GM18499 (cell line): ENCODE data around the gene LPP.

Experiments used
- ATAC-seq: cut with Tn5 transposase; IDR thresholded peaks from one replicate; pipeline ENCODE4 v1.9.1; 2021; ENCODE audit warnings: moderate number of reproducible peaks; ENCODE audit not compliant: insufficient read depth, unreplicated experiment

LPP gene

DNA sequence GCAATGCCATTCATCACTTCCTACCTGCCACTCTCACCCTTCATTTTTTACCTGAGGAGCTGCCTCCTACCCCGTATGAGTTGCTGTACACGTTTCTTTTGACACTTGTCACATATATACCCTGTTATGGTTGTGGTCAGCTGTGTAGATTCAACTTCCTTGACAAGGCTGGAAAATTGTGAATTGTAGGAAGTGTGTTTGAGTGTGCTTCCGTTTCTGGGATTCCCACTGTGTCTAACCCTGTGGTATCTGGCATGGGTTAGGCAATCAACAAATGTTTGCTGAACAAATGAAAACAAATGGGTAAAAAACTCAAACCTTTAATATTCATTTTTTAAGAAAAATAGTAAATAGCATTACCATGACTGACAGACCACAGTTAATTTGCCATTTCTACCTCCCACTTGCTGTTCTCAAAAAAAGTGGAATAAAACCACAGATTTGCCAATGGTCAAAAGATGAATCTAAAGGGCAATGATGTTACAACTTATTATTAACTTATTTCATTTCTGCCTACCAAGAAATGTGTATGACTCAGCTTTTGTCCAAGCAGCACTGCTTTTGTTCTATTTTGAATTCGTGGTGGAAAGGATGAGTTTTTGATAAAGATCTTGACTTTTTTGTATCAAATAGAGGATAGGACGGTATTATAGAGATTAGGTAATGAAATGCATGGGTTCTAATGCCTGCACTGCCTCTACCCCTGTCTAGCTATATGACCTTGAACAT is 404.6 kb downstream of the LPP start:
- no peak for ATAC-seq

DNA sequence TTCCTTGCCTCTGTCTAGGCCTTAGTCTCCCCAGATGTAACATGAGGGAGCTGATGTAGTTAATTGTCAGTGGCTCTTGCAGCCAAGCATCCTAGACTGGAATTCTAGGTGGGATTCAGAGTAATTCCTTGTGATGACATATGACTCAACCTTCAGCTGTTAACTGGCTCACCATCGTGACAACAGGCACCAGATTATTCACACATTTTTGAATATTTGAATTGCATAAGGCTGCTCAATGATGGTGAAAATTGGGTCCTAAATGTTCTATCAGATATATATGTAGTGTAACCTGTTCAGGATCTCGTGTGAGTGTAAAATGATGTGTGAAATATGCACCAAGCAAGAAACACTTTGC is 405.1 kb downstream of the LPP start:
- ATAC-seq, result no peak

DNA sequence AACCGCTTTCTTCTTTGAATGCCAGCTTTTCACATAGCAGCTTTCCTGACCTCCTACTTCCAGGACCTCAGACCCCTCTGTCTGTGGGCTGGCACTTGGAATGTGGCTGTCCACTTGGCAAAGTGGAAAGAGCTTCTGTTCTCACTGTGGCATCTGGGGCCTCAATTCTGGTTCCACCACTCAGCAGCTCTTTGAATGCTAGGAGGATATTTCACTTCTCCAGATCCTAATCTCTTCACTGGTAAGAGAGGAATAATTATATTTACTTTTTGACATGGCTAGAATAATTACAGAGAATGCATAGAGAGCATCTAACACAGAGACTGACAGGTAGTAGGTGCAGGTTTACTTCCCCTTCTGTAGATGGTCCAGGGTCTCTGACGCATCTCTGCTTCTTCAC is 405.9 kb downstream of the LPP start:
- no peak for ATAC-seq

DNA sequence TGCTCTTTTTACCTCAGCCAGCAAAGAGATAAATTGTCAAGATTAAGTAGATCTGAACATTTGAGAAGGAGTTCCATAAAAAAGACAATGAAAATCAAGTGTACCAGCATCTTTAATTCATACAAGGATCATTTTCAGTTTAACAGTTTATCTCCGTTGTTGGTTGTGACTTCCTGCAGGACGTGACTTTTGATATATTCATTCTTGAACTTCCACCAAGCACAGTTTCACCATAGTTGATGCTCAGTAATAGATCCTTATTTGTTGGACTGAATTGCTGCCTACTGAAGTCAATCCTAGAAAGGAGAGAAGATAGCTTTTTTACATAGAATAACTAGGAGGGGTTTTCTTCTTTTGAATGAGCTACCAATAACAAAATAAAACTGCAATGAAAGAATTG is 408.2 kb downstream of the LPP start:
- no peak for ATAC-seq

DNA sequence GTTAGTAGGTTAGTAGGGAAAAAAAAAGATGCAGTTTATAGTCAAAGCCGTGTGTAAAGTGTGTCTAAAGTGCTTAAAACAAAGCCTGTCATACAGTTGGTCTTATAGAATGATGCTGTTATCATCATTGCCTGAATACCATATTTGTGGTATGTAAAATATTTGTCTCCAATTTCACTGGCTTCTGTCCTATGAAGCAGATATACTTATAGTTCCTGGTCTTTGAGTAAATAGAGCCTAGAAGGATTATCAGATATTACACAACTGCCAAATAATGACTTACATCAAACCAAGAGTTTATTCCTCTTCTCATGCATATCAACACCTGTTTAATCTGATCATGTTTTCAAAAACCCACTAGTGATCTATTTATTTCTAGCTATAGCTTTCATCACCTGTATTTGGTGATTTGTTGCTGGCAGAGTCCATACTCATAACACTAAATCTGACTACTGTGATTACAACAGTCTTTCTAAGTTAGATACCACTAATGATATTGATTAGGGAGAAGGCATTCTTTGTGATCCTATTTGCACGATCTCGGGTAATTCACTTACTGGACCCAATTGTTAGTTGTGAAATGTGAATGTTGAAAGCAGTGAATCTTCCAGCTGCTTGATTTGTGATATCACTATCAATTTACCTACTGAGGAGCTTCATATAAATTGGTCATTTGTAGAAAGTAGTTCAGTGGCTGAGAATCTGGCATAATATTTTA is 413.7 kb downstream of the LPP start:
- ATAC-seq, result no peak

DNA sequence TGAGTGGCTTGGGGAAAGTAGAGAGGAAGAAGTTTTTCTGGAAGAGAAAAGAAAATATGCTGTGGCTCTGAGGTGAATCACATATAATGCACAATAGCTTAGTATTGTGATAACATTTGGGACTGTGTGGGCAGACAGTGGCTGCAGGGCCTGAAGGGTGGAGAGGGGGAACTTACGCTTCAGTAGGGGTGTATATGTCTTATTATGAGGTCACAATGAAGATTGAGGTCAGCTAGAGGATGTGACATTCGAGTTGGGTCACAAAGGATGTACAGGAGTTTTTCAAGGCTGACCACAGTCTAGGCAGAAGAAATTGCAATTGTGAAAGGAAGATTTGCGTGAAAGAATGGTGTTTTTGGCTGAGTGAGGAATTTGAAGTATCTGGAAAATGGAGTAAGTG is 414.8 kb downstream of the LPP start:
- ATAC-seq, result no peak

DNA sequence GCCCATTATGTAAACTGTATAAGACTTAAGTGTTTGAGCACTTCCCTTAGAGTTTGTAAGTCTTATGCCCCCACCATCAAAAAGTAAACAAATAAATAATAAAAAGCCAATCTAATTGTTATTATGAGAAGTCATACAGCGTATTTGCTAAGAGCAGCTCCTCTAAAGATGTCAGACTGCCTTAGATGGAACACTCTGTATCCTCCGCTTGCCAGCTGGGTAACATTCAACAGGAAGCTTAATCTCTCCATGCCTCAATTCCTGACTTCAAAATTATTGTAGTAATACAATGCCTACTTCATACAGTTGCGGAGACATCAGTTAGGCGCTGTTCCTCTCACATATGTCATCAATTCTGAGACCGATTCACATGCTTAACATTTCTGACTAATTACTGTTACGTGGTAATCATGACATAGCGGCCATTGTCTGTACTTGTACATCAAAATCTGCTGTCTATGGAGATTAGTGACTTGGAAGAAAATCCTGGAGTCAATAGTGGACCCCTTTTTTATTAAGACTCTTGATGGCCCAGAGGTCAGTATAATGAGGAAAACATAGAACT is 417.7 kb downstream of the LPP start:
- ATAC-seq, result no peak

DNA sequence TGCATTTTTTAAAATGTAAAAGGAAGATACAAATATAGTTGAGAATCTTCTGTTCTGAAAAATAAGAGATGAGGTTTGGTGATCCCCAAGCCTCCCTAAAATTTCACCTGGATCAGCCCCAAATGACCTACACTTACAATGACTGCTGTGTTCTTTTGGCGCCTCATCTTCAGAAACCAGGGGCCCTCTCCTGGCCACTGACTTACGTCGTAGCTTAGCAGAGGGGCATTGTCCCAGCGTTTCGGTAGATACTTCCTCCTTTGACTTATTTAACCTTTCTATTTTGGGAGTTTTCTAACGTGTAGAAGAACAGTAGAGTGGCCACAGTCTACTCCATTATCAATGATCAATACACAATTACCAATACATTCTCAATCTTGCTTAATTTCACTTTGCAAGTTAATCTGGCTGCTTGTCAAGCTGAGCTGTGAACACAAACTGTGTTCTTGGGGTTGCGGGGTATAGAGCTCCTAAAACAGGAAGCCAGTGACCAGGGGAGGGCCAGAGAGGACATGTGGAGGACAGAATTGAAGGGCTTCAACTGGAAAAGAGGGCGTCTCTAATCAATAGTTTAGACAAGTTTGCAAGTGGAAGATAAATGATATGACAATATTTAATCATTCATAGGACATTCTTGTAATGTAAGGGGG is 419.5 kb downstream of the LPP start:
- ATAC-seq, result no peak

DNA sequence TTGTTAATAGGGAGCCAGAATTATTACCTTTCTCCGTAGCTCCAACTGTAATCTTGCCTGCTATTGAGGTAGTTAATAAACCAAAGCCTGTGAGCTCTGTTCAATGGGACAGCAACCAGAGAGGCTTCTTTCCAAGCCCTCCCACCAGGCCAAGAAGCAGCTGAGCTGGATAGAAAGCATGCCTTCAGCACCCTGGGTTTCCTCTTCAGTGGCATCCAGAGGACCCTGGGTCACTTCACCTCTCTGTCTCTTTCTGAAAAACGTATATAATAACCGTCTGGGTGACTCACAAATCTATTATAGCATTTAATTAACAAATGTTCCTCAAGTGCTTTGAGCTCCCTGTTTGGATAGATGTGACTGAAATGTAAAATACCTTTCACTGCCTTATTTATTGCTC is 420.0 kb downstream of the LPP start:
- no peak for ATAC-seq

DNA sequence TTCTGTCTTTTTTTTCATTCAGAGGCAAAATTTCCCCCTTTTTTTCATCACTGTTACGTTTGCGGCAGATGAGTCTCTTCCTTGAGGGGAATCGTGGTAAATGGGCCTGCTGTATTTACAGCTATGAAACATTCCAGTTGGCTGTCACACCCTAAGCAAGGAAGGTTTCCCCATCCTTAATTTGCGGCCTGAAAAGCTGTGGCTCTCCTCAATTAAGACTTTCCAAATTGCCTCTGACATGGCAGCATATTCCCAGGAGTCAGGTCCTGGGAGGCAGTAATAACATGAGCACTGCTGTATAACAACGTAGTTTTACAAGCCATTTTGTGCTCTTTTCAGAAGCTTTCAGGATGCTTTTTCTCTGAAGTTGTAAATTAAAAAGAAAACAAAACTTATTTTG is 420.9 kb downstream of the LPP start:
- no peak for ATAC-seq

DNA sequence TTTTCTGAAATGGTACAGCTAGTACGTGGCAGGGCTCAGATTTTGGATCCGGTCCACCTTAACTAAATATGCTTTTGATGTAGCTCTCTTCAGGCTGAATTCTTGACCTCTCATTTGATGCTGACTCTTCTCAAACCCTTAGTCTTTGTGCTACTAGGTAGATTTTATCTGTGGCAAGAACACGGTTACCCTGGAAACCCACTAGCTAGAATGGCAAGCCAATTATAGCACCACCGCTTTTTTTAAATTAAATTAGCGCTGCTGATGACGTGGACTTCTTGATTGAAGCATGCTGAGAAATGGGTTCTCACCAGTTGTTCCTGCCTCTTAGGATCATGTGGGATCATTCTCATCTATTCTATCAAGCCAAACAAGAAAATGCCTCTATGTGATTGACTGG is 421.5 kb downstream of the LPP start:
- ATAC-seq, result no peak

DNA sequence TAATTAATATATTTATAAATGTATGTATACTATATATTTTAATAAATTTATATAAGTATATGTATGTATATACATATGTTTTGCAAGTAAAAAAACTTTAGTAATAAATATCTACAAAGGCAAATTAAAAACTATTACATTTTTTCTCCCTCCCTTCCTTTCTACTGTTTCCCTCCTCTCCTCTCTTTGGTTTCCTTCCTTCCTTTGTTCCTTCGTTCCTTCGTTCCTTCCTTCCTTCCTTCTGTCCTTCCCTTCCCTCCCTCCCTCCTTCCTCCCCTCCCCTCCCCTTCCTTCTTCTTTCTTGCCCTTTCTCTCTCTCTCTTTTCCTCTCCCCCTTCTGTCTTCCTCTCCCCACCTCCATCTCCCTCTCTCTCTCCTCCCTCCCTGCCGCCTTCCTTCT is 423.6 kb downstream of the LPP start:
- ATAC-seq, result no peak

DNA sequence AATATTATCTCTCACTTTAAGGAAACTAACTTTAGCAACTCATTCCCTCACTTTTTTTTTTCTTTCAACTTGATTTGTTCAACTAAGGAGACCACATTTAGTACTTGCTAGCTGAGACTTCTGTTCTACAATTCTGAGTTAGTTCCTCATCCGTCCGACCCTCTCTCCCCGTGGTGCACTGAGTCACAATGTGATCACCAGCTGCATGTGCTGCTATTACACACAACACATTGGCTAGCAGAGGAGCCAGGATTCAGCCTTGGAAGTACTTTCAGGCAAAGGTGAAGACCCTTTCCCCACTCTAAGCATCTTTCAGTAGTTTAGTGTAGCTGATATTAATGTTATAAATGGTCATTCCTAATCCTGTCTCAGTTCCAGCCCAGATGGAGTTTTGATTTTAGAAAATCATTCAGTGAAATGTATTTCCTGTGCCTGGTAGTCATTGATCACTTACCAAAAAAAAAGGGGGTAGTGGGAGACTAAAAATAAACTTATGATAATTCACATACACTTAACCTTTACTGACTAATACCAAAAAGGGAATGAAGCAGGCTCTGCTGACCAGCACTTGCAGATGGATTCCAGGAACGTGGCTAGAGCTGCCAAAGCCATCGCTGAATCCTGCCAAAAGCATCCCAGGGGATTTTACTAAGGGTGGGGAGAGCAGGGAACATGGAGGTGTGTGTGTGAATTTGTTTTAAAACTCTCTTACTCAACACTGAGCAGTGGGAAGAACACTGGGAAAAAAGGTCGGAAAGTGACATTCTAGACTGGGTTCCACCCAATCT is 424.8 kb downstream of the LPP start:
- ATAC-seq, result no peak

DNA sequence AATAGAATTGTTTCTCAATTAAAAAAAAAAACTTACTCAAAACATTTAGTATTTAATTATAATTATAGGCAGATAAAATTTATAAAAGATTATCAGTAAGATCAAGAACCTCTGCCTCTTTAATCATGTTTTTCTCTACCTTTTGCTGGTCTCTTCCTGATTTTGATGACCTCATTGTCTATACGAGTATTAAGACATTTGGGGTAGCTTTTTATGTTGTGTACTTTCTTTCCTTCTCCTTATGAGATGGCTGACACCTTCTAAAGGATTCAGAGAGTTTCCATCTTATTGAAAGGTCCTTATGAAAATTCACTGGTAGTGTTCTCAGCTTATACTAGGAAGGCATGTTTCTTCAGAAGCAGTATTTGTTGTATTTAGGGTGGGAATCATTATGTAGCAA is 426.3 kb downstream of the LPP start:
- no peak for ATAC-seq

DNA sequence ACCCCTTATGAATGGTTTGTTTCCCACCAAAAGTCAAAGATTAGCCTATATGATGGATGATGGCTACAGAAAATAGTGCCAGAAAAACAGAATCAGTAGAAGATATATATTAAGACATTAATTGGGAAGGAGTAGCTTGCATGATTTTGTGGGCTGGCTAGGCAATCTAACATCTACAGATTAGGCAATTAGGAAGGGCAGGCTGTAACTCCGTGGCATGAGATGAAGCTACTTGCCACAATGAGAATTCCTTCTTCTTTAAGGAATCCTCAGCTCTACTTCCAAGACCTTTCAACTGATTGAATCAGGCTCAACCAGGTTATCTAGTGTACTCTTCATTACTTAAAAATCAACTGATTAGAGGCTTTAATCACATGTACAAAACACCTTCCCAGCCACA is 426.7 kb downstream of the LPP start:
- ATAC-seq, result no peak

DNA sequence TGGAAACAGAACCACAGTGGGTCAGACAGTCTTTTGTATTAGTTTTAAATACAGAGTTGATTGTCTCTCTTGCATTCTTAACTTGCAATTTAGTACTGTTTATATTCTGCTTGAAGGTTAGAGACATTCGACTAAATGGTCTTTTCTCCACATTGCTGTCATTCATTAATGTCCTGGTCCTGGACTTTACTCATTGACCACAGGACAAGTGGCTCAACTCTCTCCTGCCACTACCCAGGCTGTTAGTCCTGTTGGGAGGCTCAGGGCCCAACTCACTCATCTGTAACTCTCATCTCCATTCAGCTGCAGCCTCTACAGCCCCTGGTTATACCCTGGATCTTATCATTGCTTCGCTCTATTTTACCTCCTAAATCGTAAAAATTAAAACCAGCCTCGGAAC is 427.4 kb downstream of the LPP start:
- no peak for ATAC-seq

DNA sequence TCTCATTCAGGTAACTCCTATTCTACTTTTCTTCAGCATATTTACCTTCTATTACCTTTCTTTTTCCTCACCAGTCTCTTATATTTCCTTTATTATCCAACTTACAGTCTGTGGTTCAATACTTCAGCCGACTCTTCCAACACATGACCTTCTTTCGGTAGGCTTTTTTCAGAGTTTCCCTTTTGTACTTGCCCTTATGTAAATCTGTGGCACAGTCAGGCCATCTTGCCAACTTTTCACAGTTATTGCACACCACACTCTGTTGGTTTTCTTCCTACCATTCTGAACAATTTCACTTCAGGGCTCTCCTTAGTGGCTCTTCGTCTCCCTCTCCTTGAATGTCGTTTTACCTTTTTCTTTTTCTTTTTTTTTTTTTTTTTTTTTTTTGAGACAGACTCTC is 427.8 kb downstream of the LPP start:
- no peak for ATAC-seq

DNA sequence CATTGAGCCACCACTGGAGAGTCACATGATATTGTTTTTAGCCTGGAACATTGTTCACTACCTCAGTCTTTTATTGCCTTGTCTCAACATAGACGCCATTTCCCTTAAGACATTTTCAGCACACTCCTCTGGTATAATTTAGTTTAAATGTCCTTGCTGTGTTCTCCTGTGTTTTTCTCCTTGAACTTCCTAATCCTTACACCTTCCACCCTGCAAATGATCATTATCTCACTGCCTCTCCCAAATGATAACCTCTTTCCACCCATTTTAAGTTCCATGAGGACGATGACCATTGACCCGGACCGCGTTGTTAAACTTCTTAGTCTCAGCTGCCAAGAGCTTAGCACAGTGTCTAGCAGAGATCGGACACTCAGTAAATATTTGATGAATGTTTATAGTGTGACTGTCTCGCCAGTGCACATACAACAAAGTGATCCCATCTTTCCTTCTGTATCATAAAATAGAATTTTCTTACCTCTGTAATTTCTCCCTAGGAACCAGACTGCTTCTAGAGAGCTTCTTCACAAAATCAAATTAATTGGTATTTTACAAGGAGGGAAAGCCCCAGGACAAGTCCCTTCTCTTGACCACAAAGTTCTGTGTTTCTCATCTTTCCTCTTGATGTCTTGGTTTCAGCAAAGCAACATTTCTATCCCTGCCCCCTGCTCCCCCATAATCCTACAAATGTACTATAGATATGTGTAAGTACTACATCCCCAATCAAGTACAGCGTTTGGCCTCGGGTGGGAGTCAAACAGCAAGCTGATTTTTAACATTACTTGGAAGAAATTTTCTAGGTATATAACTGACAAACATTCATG is 429.6 kb downstream of the LPP start:
- ATAC-seq, result no peak

DNA sequence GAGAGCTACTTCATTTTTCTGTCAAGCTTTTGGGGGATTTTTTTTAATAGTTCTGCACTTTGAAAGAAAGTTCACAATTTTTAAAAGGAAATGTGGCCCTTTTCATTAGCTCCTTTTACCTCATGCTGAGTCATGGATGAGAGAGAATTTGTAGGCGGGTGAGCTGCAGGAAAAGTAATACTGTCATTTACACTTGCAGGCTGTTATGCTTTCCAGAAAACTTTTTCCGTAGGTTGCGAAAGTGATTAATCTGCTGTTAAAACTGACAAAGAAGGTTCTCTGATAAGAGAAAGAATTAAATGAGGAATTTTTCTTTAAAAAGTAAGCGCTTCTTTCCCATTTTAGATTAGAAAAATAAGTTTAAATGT is 430.2 kb downstream of the LPP start:
- ATAC-seq, result no peak
